GM21423 (cell line): ENCODE results near the gene HBE1.
A peak's percentile ranks its signal among the peaks of the same experiment; 100 is the strongest.
"Not testable (repeated sequence)": the region's sequence is repeated elsewhere in the genome, so short reads cannot be mapped to it uniquely, and the experiment has no call there.

Source experiments
- ATAC-seq: cut with Tn5 transposase; IDR thresholded peaks from one replicate; pipeline ENCODE4 v1.9.1; 2021; ENCODE audit warnings: mild to moderate bottlenecking, moderate library complexity; ENCODE audit not compliant: unreplicated experiment

Gene HBE1

DNA sequence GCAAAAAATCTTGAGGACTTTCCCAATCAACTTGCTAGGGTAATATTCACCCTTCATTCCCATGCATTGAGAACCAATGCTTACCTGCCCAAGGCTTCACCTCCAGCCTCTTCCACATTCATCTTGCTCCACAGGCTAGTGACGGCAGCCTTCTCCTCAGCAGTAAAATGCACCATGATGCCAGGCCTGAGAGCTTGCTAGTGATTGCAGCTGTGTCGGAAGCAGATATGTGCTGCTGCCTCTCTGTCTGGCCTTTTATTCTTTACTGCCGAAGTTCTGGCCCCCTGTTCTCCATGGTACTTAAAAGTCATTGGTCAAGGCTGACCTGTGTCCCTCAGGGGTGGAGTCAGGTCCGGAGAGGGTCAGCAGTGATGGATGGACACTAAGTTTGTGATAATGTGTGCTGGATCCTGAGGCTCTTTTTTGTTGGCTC lies at the start of gene HBE1:
TSS of gene HBE1 (minus strand) at position 231 of the 433 bp plus-strand sequence. CDS start at position 176, 55 bp downstream.
- no peak for ATAC-seq

GRCh38 chr11:5317292-5317691 lies 47.5 kb upstream of the HBE1 start:
- no peak for ATAC-seq

- ATAC-seq = not testable (repeated sequence)
Observed at GRCh38 chr11:5313326-5314023, 43.7 kb upstream of the HBE1 start.

DNA sequence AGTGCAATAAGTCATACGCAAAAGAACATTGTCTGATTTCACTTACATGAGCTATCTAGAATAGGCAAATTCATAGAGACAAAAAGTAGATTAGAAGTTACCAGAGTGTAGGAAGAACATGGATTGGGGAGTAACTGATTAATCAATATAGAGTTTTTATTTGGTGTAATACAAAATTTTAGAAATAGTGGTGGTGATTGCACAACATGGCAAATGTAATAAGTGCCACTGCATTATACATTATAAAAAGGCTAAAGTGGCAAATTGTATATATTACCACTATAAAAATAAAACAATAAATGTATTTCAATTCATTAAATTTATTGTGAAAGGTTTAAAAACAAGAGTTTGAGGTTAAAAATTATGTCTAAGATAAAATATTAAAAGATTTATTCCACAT lies 40.7 kb upstream of the HBE1 start:
- ATAC-seq = no peak

- ATAC-seq = no peak
Observed at GRCh38 chr11:5307256-5308019, 37.7 kb upstream of the HBE1 start.

DNA sequence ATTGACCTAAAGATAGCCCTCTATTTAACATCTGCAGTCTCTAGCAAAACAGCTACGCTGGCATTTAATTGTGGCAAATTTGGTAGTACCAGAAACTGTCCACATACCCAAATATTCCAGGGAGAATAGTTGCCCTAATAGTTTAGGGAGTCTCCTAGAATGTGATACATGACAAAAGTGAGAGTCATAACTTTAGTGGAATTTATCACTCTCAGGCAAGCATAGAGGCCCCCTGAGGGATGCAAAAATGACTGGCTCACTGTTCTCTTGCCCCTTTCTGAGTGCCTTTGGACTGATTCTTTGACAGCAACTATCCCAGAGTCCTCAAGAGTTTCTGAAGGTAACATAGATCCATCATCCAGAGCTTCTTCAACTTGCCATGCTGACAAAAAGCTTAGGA lies 34.3 kb upstream of the HBE1 start:
- no peak for ATAC-seq

DNA sequence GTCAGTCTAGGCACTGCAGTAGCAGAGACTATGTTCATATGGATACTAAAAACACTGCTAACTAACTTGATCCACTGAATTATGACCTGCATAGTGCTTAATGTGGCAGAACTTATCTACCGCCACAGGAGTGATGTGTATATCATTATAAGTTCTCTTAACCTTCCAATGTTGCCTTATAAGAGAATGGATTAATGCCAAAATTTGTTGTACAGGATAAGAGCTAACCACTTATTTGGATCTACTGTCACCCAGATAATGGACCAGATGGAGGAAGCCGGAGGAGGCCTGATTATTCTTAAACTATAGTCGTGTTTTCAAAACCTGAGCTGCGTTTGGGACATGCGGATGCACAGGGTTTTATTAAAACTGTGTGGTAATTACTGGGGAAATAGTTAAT lies 33.9 kb upstream of the HBE1 start:
- ATAC-seq = no peak

GRCh38 chr11:5301846-5302245 lies 32.1 kb upstream of the HBE1 start, which contains the start of gene OR51B4:
OR51B4 (minus strand) TSS chr11:5301946; CDS start chr11:5301946, 0 bp downstream.
- no peak for ATAC-seq

- ATAC-seq = no peak
Observed at GRCh38 chr11:5300251-5300650, 30.5 kb upstream of the HBE1 start.

- ATAC-seq = no peak
Observed at GRCh38 chr11:5298451-5298850, 28.7 kb upstream of the HBE1 start.

- ATAC-seq = no peak
Observed at GRCh38 chr11:5297721-5298323, 28.1 kb upstream of the HBE1 start.

- not testable (repeated sequence) for ATAC-seq
Observed at GRCh38 chr11:5294342-5294995, 24.7 kb upstream of the HBE1 start.

DNA sequence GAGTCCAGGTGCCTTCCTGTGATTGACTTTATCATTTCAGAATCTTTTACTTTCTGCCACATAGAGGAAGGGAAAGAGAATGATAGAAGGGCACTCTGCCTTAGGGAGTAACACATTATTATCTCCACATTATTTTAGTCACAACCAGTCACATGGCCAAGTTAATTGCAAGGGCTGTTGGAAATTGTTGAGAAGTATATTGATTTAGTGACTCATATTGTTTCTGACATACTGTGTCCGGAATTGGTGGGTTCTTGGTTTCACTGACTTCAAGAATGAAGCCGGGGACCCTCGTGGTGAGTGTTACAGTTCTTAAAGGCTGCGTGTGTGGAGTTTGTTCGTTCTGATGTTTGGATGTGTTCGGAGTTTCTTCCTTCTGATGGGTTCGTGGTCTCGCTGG lies 23.3 kb upstream of the HBE1 start:
- no peak for ATAC-seq

- peak; percentile 95 for ATAC-seq
Observed at GRCh38 chr11:5291207-5291838, 21.6 kb upstream of the HBE1 start.

- ATAC-seq = no peak
Observed at GRCh38 chr11:5290106-5290505, 20.4 kb upstream of the HBE1 start.

GRCh38 chr11:5289696-5290095 lies 20.0 kb upstream of the HBE1 start:
- no peak for ATAC-seq

DNA sequence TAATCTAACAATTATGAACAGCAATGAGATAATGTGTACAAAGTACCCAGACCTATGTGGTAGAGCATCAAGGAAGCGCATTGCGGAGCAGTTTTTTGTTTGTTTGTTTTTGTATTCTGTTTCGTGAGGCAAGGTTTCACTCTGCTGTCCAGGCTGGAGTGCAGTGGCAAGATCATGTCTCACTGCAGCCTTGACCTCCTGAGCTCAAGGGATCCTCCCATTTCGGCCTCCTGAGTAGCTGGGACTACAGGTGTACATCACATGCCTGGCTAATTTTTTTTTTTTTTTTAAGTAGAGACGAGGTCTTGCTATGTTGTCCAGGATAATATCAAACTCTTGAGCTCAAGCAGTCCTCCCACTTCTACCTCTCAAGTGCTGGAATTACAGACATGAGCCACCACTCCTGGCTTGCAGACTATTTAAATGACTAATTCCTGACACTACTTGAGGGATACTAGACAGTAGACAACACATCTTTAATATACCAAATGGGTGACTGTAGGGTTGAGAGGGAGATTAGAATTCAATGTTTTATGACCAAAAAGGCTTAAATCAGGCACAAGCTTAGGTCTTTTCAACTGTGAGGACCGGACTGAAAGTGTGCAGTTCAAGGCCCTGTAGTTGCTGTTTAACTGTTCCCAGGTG lies 19.3 kb upstream of the HBE1 start:
- no peak for ATAC-seq

- ATAC-seq = no peak
Observed at GRCh38 chr11:5288108-5288905, 18.6 kb upstream of the HBE1 start.

DNA sequence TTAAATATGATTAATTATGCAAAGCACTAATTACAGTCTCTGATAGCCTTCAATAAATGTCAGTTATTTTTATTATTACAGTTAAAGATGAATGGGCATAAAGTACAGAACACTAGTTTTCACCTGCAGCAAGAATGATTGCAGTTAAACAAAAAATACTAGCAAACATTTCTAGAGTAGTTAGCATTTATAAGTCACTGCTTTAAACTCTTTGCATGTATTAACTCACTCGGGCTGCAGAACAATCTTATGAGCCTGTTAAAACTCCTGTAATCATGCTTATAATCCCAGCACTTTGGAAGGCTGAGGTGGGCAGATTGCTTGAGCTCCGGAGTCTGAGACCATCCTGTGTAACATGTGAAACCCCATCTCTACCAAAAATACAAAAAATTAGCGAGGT lies 17.2 kb upstream of the HBE1 start:
- no peak for ATAC-seq

GRCh38 chr11:5286351-5286750 lies 16.6 kb upstream of the HBE1 start:
- ATAC-seq = no peak
